AG04450 (cell line): Measurements from ENCODE around the gene EGLN1. TPM values are rescaled to one million over a fixed set of nuclear protein-coding genes. Genes with fewer than 3 reads are reported as not detected.
"Not testable (repeated sequence)": the region's sequence is repeated elsewhere in the genome, so short reads cannot be mapped to it uniquely, and the experiment has no call there.

Experiments used
- CTCF ChIA-PET: fragments of 300-600, 350-600 bp; formaldehyde crosslinking; extraction: SDS; loops from one replicate; lab custom pipeline; 2022; ENCODE audit warnings: antibody characterized with exemption, inconsistent platforms; lab: Charles Lee
- POLR2A ChIA-PET: fragments of 350-600 bp; formaldehyde crosslinking; extraction: SDS; loops from one replicate; lab custom pipeline; 2021; ENCODE audit warnings: antibody characterized with exemption, inconsistent platforms; lab: Yijun Ruan, JAX
- DNase-seq: peaks from one replicate; pipeline ENCODE4 v3.0.0-alpha.2; 2011; ENCODE audit warnings: low read depth, low spot score
- H3K27ac ChIP-seq: one replicate; pipeline ENCODE4 v1.5.1; 2012; ENCODE audit warnings: low read depth, low read length, control low read depth
- H3K27me3 ChIP-seq: one replicate; pipeline ENCODE4 v1.6.0; 2012; ENCODE audit warnings: low read length; ENCODE audit not compliant: control insufficient read depth, insufficient read depth
- H3K4me3 ChIP-seq: 2 replicates; pipeline ENCODE4 v1.5.1; 2011; ENCODE audit warnings: mild to moderate bottlenecking, low read depth, low read length, control low read depth
- H3K9me3 ChIP-seq: 2 replicates; pipeline ENCODE4 v1.5.1; 2012; ENCODE audit warnings: low read length; ENCODE audit not compliant: control insufficient read depth, insufficient read depth
- polyA plus RNA-seq: library from polyadenylated mRNA; depleted of rRNA; stranded (reverse); fragments of >200 nt; gene quantifications from 2 replicates; pipeline ENCODE4 v1.2.3, GENCODE V29; 2011
- TF ChIP-seq, protein P1 (sequence below): IDR thresholded peaks from 2 replicates; pipeline ENCODE4 v1.5.1; 2011; ENCODE audit warnings: low read depth, low read length, control low read depth, inconsistent platforms

The EGLN1 gene
- polyA plus RNA-seq, 1 experiment: 48.2 TPM

DNA sequence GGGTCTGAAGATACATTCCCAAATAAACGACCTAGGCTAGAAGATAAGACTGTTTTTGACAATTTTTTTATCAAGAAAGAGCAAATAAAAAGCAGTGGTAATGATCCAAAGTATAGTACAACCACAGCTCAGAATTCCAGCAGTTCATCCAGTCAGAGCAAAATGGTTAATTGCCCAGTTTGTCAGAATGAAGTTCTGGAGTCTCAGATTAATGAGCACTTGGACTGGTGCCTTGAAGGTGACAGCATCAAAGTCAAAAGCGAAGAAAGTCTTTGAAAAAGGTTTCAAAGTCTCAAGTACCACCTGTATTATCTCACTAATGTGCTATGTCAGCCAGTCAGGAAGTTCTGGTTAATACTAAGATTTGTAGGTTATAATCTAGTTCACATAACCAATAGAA, 69.0 kb downstream of the EGLN1 start:
- H3K4me3 ChIP-seq: no peak overlapping the region
- no peak overlapping the region for H3K27ac ChIP-seq
- H3K27me3 ChIP-seq: no peaks in the 10 kb centered on the region
- H3K9me3 ChIP-seq: no peaks in the 10 kb centered on the region
- no peak for DNase-seq
- TF ChIP-seq, protein P1, sequence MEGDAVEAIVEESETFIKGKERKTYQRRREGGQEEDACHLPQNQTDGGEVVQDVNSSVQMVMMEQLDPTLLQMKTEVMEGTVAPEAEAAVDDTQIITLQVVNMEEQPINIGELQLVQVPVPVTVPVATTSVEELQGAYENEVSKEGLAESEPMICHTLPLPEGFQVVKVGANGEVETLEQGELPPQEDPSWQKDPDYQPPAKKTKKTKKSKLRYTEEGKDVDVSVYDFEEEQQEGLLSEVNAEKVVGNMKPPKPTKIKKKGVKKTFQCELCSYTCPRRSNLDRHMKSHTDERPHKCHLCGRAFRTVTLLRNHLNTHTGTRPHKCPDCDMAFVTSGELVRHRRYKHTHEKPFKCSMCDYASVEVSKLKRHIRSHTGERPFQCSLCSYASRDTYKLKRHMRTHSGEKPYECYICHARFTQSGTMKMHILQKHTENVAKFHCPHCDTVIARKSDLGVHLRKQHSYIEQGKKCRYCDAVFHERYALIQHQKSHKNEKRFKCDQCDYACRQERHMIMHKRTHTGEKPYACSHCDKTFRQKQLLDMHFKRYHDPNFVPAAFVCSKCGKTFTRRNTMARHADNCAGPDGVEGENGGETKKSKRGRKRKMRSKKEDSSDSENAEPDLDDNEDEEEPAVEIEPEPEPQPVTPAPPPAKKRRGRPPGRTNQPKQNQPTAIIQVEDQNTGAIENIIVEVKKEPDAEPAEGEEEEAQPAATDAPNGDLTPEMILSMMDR: no peak
- ChIA-PET POLR2A (no interaction called here), CTCF (no interaction called here)

DNA sequence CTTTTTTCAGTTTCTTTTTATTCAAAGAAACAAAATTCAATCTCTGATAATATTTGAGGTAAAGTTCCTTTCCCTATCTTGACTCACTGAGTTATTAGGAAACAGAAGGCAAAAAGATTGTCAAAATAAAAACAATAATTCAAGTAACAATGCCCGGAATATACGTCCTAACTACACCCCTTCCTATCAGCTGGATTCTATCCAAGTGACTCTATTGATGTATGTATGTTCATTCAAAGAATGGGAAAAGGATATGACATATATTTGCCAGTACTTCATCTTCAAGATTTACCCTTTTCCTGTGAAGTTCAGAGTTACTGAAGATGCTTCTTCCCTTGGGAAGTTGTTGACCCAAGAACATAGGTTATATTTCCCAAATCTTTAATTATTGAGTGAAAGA, 70.3 kb downstream of the EGLN1 start:
- TF ChIP-seq, protein P1: no peak
- Histone ChIP-seq H3K27ac (no peak overlapping the region), H3K9me3 (no peaks in the 10 kb centered on the region), H3K27me3 (no peaks in the 10 kb centered on the region), H3K4me3 (no peak overlapping the region)
- ChIA-PET POLR2A (no interaction called here), CTCF (no interaction called here)
- DNase-seq: no peak

DNA sequence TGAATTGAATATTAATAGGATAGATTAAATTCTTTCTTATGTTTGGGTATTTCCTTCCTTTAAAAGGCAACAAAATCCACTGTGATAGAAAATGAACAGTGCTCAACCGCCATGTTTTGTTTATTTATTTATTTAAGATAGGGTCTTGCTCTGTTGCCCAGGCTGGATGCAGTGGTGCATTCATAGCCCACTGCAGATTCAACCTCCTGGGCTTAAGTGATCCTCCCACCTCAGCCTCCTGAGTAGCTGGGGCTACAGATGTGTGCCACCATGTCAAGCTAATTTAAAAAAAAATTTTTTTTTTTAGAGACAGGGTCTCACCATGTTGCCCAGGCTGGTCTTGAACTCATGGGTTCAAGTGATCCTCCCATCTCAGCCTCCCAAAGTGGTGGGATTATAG, 73.2 kb downstream of the EGLN1 start:
- H3K9me3 ChIP-seq, H3K4me3 ChIP-seq, POLR2A ChIA-PET, DNase-seq, H3K27me3 ChIP-seq, H3K27ac ChIP-seq: not testable (repeated sequence)
- CTCF ChIA-PET: interaction anchor here (0.6 to 1.1 kb wide), 2 partner anchors 8 to 54 kb away, joined by 3 to 4 read pairs; no protein-coding TSS in a partner anchor

DNA sequence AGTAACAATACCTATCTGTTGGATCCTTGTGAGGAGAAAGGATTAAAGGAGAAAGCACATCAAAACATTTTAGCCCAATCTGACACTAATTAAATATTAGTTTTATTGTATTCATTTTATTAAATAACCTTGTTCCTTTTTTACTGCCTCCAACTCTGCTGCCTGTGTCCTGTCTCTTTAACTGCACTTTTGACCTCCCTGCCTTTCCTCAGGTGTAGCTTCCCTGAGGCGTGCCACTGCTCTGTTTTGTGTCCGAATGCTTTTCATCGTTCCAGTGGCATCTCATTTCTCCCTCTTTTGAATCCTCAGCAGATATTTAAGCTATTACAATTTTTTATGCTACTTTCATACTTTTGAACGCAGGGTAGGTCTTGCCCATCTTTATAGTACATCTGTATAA, 73.6 kb downstream of the EGLN1 start:
- no peak overlapping the region for H3K27ac ChIP-seq
- no peak overlapping the region for H3K4me3 ChIP-seq
- DNase-seq: no peak
- CTCF ChIA-PET: interaction anchor here (1.1 kb wide), 1 partner anchor 9 kb away, joined by 4 read pairs; no protein-coding TSS in a partner anchor
- no peaks in the 10 kb centered on the region for H3K9me3 ChIP-seq
- POLR2A ChIA-PET: interaction anchor here (0.6 kb wide), 1 partner anchor 10 kb away, joined by 3 read pairs; the partner anchor contains the start of genes EXOC8 and SPRTN
- TF ChIP-seq, protein P1: no peak
- H3K27me3 ChIP-seq: no peaks in the 10 kb centered on the region

DNA sequence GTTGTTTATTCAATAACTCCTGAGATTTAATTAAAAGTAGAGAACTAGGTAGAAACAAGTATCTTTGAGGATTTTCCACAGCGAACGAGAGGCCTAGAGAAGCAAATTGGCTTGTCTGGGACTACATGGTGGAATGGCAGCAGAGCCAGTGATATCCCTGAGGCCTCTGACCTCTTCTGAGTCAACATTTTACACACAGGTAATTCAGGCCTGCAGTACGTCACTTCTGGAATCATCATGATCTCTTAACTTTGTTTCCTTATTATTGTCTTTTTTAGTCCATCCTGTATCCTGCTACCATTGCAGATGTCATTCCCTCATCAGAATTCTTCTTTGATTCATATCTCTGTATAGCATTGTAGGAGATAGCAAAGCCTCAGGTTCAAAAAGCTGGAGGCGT, 74.1 kb downstream of the EGLN1 start:
- ChIA-PET CTCF (no interaction called here), POLR2A (interaction anchor here (0.6 kb wide), 1 partner anchor 10 kb away, joined by 3 read pairs; the partner anchor contains the start of genes EXOC8 and SPRTN)
- Histone ChIP-seq H3K9me3 (no peaks in the 10 kb centered on the region), H3K4me3 (no peak overlapping the region), H3K27ac (no peak overlapping the region), H3K27me3 (no peaks in the 10 kb centered on the region)
- DNase-seq: no peak
- TF ChIP-seq, protein P1: no peak
